NCI-H2107 treated with DMSO at 0.1 percent for 48 hours (cell line): ENCODE results near the gene PRDX4.
"Not testable (repeated sequence)": the region's sequence is repeated elsewhere in the genome, so short reads cannot be mapped to it uniquely, and the experiment has no call there.

Experiments
- DNase-seq: peaks from one replicate; lab custom pipeline; 2025; ENCODE audit not compliant: unreplicated experiment; lab: John Stamatoyannopoulos, UW

Gene PRDX4

GRCh38 chrX:23670528-23670927, 3.2 kb downstream of the PRDX4 start:
- DNase-seq, result no peak

DNA sequence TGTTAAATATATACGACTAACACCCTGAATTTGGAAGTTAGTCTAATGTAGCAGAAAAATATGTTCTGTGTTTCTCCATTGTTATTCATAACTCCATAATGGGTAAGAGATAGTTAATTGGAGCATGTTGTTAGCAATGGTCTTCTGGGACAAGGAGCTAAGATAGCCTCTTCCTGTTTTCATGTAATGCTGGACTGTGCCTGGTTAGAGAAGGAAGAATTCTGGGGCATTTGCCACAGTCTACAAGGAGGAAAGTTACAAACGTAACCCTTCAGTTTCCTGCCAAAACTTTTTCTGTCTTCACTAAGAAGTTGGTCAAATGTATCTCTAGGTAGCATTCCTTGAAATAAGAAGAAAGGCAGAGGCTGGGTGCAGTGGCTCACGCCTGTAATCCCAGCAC, 5.8 kb downstream of the PRDX4 start:
- no peak for DNase-seq

DNA sequence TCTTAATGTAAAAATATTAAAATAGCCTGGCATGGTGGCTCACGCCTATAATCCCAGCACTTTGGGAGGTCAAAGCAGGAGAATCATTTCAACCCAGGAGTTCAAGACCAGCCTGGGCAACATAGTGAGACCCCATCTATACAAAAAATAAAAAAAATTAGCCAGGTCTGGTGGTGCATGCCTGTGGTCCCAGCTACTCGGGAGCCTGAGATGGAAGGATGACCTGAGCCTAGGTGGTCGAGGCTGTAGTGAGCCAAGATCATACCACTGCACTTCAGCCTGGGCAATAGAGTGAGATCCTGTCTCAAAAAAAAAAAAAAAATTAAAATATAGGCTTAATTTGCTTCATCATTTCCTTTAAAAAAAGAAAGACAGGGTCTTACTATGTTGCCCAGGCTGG, 9.2 kb downstream of the PRDX4 start:
- DNase-seq, result not testable (repeated sequence)

DNA sequence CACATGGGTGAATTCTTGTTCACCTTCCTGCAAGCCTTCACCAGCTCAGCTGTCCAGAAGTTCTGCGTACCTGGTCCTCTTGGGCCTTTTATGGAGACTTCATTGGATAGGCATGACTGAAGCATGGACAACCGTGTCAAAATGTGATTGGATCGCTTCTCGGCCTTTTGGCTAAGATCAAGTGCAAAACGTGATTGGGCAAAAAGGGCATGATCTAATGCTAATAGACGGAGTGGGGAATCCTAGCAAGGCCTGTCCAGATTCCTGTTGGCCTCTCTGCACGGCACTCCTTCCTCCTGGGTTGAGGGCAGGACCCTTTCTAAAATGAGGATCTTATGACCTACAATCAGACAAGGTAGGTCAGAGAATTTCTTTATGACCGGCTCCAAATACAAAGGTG, 24.9 kb downstream of the PRDX4 start:
- DNase-seq, result no peak

GRCh38 chrX:23694606-23695005, 27.3 kb downstream of the PRDX4 start:
- peak; percentile 2 for DNase-seq

- no peak for DNase-seq
Measured at GRCh38 chrX:23699636-23700194, 32.4 kb downstream of the PRDX4 start.

DNA sequence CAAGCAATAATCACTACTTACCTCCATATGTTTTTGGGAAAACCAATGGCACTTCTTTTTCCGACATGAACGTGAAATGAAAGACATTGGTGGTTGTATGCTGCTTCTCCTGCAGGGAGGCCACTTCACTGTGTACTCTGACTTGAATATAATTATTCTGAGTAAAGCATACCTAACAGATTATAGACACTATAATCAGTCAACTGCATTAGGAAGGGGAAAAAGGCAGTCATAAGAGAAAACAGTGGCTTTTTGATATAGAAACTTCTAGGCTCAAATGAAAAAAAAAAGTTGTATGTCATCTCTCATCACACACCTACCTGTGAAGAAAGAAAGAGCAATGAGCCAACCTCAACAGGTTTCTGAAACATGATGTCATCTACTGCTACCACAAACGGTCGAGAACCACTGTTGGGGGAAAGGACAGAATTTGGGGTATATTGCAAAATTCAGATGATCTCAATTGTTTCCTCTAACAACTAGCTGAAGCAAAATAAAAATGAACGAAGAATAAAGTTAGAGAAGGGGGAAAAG, 37.4 kb downstream of the PRDX4 start:
- no peak for DNase-seq

DNA sequence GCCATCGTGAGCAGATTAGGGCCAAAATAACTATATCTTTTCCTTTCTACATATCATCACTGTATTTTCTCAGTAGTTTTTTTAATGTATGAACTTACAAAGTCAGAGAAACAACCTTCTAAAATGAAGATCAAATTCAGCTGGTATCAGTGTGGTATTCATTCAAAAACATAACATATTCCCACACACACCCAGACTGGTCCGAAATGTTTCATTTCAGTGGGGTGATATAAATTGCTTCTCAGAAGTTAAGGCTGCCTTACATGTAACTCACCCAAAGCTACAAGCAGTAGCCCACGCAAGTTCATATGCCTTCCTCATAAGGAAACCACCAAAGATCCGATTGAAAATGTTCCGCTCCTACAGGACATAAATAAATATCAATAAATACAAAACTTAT, 37.9 kb downstream of the PRDX4 start:
- DNase-seq, result no peak

DNA sequence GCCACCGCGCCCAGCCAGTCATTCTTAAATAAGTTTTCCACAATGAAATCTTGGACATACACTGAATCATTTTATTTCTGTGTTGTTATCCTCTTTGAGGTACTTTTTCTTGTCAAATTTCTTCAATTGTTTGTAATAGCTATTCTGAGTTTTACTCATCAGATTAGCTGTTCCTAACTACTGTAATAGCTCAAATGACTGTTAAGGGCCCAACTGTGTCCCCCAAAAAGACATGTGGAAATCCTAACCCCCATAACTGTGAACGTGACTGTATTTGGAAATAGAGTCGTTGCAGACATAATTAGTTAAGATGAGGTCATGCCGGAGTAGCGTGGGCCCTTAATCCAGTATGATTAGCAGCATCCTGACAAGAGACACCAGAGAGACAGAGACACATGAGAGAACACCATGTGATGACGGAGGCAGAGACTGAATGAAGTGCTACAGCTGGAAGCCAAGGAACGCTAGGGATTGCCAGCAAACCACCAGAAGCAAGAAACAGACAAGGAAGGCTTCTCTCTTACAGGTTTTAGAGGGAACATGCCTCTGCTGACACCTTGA, 52.9 kb downstream of the PRDX4 start:
- no peak for DNase-seq

- DNase-seq, result no peak
Measured at GRCh38 chrX:23726191-23726590, 58.9 kb downstream of the PRDX4 start.

- DNase-seq, result no peak
Measured at GRCh38 chrX:23727206-23727605, 59.9 kb downstream of the PRDX4 start.

- DNase-seq, result no peak
Measured at GRCh38 chrX:23729214-23729613, 61.9 kb downstream of the PRDX4 start.

DNA sequence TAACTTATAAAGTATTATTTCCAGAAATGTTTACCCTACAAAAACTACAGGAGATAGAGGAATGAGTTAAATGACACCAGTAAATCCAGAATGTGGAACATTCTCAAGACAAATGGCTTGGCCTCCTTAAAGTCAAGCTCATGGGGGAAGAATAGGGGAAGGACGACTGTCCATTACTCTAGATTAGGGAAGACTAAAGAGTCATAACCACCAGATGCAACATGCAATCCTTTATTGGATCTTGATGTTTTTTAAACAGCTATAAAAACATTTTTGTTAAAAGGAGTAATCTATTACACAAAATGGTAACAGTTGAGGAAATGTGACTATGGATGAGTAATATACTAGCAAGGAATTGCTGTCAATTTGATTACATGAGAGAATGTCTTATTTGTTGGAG, 64.7 kb downstream of the PRDX4 start:
- no peak for DNase-seq

GRCh38 chrX:23732704-23733103, 65.4 kb downstream of the PRDX4 start:
- no peak for DNase-seq
